ENCODE measurements around the gene THEM5.
"Not testable (repeated sequence)": the region's sequence is repeated elsewhere in the genome, so short reads cannot be mapped to it uniquely, and the experiment has no call there.

The THEM5 gene

GRCh38 chr1:151853411-151853943 is at the start of gene THEM5:
TSS of gene THEM5 (minus strand) at chr1:151853712. CDS start at chr1:151853565, 147 bp downstream.
- no peak for DNase-seq (ENCODE audit: extremely low read depth in 1 of 2, low read depth in 1 of 2)

DNA sequence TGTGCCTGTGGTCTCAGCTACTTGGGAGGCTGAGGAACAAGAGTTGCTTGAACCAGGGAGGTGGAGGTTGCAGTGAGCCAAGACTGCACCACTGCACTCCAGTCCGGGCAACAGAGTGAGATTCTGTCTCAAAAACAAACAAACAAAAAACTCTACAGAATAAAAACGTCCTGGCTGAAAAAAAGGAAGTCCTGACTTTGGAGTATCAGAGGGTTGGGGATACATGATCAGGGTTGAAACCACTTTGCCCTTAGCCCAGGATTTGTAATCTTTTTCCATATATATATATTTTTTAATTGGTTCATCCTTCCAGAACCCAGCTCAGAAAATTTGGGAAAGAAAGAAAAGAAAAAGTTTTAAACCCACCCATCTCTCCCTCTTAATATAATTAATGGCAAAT is 49.3 kb upstream of the THEM5 start:
- no peak for DNase-seq (ENCODE audit: extremely low read depth in 1 of 2, low read depth in 1 of 2)

GRCh38 chr1:151900804-151901203 is 47.3 kb upstream of the THEM5 start:
- DNase-seq (ENCODE audit: extremely low read depth in 1 of 2, low read depth in 1 of 2): not testable (repeated sequence)

- DNase-seq (ENCODE audit: extremely low read depth in 1 of 2, low read depth in 1 of 2): no peak
Measured at GRCh38 chr1:151898519-151898991, 45.0 kb upstream of the THEM5 start.

GRCh38 chr1:151897991-151898431 is 44.5 kb upstream of the THEM5 start:
- DNase-seq (ENCODE audit: extremely low read depth in 1 of 2, low read depth in 1 of 2): no peak

DNA sequence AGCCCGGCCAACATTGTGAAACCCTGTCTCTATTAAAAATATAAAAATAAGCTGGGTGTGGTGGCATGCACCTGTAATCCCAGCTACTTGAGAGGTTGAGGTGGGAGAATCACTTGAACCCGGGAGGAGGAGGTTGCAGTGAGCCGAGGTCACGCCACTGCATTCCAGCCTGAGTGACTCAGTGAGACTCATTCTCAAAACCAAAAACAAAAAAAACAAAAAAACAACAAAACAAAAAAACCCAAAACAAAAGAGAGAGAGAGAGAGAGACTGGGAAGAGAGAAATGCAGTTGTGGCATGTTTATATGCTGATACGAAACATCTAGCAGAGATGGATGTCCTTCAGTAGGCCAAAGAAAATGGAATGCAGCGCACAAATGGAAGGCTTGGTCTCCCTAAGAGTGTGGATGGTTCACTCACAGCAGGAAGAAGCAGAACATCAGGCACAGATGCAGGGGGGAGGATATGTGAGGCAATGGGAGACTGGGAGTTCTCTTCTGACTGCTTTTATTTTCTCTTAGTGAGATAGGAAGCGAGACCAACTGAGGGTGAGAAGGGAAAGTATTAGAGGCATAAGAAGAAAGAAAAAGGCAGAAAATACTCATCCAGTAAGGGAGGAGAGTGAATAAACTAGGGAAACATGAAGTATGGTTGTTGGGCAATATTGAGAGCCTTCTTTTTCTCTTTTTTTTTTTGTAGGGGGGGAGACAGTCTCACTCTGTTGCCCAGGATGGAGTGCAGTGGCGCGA is 39.8 kb upstream of the THEM5 start:
- DNase-seq (ENCODE audit: extremely low read depth in 1 of 2, low read depth in 1 of 2): no peak

- DNase-seq (ENCODE audit: extremely low read depth in 1 of 2, low read depth in 1 of 2): no peak
Measured at GRCh38 chr1:151892190-151892589, 38.7 kb upstream of the THEM5 start.

DNA sequence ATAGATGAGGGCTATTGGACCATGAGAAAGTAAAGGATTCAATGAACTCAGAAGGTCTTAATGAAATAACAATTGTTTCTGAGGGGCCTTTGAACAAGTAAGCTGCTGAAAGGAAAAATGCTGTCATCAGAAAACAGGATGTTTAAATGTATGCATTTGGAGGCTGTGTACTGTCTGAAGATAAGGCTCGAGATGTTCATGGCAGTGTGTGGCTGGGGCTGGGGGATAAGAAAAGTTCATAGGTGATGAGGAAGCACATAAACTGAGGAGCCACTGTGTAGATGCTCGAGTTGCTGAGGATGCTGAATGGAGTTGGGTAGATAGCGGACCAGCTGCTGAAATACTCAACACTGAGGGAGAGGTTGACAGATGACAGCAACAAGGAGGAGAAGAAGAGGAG is 38.0 kb upstream of the THEM5 start:
- no peak for DNase-seq (ENCODE audit: extremely low read depth in 1 of 2, low read depth in 1 of 2)

GRCh38 chr1:151888972-151889570 is 35.6 kb upstream of the THEM5 start:
- no peak for DNase-seq (ENCODE audit: extremely low read depth in 1 of 2, low read depth in 1 of 2)

GRCh38 chr1:151887028-151887427 is 33.5 kb upstream of the THEM5 start:
- DNase-seq (ENCODE audit: extremely low read depth in 1 of 2, low read depth in 1 of 2): no peak

- no peak for DNase-seq (ENCODE audit: extremely low read depth in 1 of 2, low read depth in 1 of 2)
Measured at GRCh38 chr1:151885479-151885878, 32.0 kb upstream of the THEM5 start.

DNA sequence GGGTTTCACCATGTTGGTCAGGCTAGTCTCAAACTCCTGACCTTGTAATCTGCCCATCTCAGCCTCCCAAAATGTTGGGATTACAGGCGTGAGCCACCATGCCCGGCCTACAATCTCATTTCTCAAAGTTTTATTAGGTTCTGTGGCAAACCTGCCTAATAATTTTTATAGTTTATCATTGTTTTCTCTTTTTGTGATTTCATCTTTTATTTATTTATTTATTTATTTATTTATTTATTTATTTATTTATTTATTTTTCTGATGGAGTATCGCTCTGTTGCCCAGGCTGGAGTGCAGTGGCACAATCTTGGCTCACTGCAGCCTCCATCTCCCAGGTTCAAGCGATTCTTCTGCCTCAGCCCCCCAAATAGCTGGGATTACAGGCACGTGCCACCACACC is 31.4 kb upstream of the THEM5 start:
- not testable (repeated sequence) for DNase-seq (ENCODE audit: extremely low read depth in 1 of 2, low read depth in 1 of 2)

DNA sequence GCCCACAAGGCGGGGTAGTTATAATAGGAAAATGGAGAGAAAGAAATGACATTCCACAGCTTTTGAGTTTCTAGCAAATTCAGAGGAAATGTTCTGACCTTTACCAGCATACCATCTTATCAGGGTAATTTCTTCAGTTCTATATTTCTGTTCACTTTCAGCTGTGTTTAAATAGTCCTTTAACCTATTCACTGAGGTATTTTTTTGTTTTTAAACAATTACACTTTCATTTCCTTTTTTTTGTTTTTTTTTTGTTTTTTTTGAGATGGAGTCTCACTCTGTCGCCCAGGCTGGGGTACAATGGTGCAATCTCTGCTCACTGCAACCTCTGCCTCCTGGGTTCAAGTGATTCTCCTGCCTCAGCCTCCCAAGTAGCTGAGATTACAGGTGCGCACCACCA is 30.9 kb upstream of the THEM5 start:
- DNase-seq (ENCODE audit: extremely low read depth in 1 of 2, low read depth in 1 of 2): not testable (repeated sequence)

DNA sequence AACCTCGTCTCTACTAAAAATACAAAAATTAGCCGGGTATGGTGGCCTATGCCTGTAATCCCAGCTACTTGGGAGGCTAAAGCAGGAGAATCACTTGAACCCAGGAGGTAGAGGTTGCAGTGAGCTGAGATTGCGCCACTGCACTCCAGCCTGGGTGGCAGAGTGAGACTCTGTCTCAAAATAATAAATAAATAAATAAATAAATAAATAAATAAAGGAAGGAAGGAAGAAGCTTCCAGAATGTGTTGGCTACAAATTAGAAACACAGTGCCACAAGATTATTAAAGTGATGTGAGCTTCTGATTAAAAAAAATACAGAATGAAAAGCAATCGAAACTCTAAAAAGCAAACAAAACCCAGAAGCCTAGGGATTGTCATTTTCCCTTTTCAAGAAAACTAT is 30.4 kb upstream of the THEM5 start:
- not testable (repeated sequence) for DNase-seq (ENCODE audit: extremely low read depth in 1 of 2, low read depth in 1 of 2)

DNA sequence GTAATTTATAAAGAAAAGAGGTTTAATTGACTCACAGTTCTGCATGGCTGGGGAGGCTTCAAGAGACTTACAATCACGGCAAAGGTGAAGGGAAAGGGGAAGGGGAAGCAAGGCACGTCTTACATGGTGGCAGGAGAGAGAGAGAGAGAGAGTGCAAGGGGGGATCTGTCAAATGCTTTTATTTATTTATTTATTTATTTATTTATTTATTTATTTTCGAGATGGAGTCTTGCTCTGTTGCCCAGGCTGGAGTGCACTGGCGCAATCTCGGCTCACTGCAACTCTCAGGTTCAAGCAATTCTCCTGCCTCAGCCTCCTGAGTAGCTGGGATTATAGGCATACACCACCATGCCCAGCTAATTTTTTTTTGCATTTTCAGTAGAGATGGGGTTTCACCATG is 29.4 kb upstream of the THEM5 start:
- DNase-seq (ENCODE audit: extremely low read depth in 1 of 2, low read depth in 1 of 2): not testable (repeated sequence)

DNA sequence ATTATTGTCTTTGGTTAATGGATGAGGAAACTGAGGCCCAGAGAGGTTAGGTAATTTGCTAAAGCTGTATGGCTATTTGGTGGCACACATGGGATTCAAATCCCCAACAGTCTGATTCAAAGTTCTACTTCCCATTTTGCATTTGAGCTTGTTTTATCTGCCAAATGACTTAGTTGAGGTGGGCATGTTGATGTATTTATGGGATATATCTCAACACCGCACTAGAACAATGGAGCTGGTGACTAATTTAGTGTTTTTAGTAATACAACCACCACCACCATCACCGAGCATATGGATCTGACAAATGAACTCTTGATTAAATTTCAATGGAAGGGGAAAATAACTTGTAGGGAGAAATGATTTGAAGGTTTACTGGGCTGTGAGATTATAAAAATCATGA is 29.0 kb upstream of the THEM5 start:
- DNase-seq (ENCODE audit: extremely low read depth in 1 of 2, low read depth in 1 of 2): no peak

DNA sequence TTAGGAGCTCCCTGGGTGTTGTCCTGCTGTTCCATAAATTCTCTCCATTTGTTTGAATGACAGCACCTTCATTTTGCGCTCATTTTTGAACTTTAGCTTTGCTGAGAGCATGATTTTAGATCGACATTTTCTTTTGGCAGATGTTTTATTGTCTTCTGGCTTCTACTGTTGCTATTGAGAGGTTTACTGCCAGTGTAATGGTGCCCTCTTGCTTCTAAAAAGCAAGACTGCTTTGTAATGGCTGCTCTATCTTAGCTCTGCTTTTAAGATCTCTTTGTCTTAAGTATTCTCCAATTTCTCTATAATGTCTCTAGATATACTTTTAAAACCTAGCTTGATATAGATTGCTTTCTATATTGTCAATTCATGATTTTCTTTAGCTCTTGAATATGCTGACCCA is 28.0 kb upstream of the THEM5 start:
- DNase-seq (ENCODE audit: extremely low read depth in 1 of 2, low read depth in 1 of 2): no peak

- no peak for DNase-seq (ENCODE audit: extremely low read depth in 1 of 2, low read depth in 1 of 2)
Measured at GRCh38 chr1:151875419-151876097, 22.0 kb upstream of the THEM5 start.

DNA sequence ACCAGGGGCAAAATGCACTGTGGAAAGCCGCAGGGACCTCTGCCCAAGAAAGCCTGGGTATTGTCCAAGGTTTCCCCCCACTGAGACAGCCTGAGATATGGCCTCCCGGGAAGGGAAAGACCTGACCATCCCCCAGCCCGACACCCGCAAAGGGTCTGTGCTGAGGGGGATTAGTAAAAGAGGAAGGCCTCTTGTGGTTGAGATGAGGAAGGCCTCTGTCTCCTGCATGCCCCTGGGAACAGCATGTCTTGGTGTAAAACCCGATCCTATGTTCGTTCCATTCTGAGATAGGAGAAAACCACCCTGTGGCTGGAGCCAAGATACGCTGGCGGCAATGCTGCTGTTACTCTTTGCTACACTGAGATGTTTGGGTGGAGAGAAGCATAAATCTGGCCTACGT is 19.3 kb upstream of the THEM5 start:
- not testable (repeated sequence) for DNase-seq (ENCODE audit: extremely low read depth in 1 of 2, low read depth in 1 of 2)

DNA sequence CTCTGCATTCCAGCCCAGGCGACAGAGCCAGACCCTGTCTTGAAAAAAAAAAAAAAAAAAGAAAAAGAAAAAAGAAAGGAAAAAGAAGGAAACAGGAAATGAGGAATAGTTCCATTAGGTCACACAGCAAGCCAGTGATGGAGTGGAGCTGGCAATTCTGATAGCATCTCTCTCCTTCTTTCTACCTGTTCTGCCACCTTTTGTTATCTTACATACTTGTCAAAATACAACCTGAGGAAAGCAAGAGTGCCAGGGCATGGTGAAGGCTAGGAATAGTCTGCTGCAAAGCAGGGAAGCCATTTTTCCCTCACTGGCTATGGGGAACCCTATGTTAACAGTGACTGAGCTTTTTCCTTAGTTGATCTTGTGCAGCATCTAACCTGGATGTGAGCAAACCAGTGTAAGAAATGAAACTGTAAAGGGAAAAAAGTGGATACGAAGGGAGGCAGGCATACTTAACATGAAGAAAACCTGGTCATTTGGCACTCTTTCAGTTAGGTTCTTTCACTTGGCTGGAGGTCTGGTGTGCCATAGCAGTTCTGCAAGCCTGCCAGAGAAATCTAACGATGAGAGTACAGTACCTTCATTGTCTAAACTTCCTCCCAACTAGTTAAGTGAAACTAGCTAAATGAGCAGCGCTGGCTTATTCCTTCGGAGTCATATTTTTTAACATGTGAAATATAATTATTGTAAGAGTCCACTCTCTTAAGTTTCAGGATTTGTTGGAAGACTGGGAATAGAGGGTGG is 17.9 kb upstream of the THEM5 start:
- no peak for DNase-seq (ENCODE audit: extremely low read depth in 1 of 2, low read depth in 1 of 2)

- no peak for DNase-seq (ENCODE audit: extremely low read depth in 1 of 2, low read depth in 1 of 2)
Measured at GRCh38 chr1:151868486-151868885, 15.0 kb upstream of the THEM5 start.

Measured in stimulated activated CD8-positive, alpha-beta memory T cell treated with anti-CD3 and anti-CD28 coated beads, Interleukin-7, amount 100 ng/mL, for 48 hours (primary cell).